PC-9 (cell line): ENCODE measurements around the gene ETV3L. TPM values are rescaled to one million over a fixed set of nuclear protein-coding genes. Genes with fewer than 3 reads are reported as not detected.

Source experiments
- BruUV-seq: library from RNA; stranded (reverse); fragments of 400-500 nt; replicated peaks from 2 replicates; lab custom pipeline; 2021; lab: Mats Ljungman, UMichigan
- CTCF ChIA-PET: fragments of 300-600 bp; sonication (Branson Sonifier 250); formaldehyde crosslinking; loops from one replicate; lab custom pipeline; 2022; ENCODE audit warnings: antibody characterized with exemption; lab: Charles Lee
- POLR2A ChIA-PET: fragments of 300-600 bp; sonication (Branson Sonifier 250); formaldehyde crosslinking; loops from one replicate; lab custom pipeline; 2022; ENCODE audit warnings: antibody characterized with exemption; ENCODE audit not compliant: unreplicated experiment; lab: Charles Lee
- DNase-seq, 2 experiments: peaks; one replicate each; pipeline versions ENCODE4 v3.0.0 to v3.0.0-alpha.2; 2015 to 2022; ENCODE audit warnings: mixed read lengths in 1 of 2
- H2AFZ ChIP-seq: fragments of 200-600 bp; sonication (generic); 2 replicates; pipeline ENCODE4 v1.8.1; 2017; ENCODE audit warnings: antibody characterized with exemption
- H3F3A ChIP-seq: fragments of 200-600 bp; sonication (generic); 2 replicates; pipeline ENCODE4 v1.8.1; 2017; ENCODE audit warnings: antibody characterized with exemption, mild to moderate bottlenecking, low read depth; ENCODE audit not compliant: insufficient read depth
- H3K27ac ChIP-seq: fragments of 200-600 bp; sonication (generic); 2 replicates; pipeline ENCODE4 v1.6.1; 2016; ENCODE audit warnings: mixed run types
- H3K27me3 ChIP-seq: fragments of 200-600 bp; sonication (generic); 2 replicates; pipeline ENCODE4 v1.6.1; 2016; ENCODE audit warnings: low read depth, mixed run types; ENCODE audit not compliant: insufficient read depth
- H3K36me3 ChIP-seq: fragments of 200-600 bp; sonication (generic); 2 replicates; pipeline ENCODE4 v1.6.1; 2016; ENCODE audit warnings: low read depth, mixed run types
- H3K4me1 ChIP-seq: fragments of 200-600 bp; sonication (generic); replicated peaks from 2 replicates; pipeline ENCODE4 v1.6.1; 2016; ENCODE audit warnings: mixed run types; ENCODE audit not compliant: insufficient read depth
- H3K4me2 ChIP-seq: fragments of 200-600 bp; sonication (generic); 2 replicates; pipeline ENCODE4 v1.6.1; 2017; ENCODE audit warnings: mixed run types
- H3K4me3 ChIP-seq: fragments of 200-600 bp; sonication (generic); 2 replicates; pipeline ENCODE4 v1.6.1; 2016; ENCODE audit warnings: mixed run types
- H3K79me2 ChIP-seq: fragments of 200-600 bp; sonication (generic); 2 replicates; pipeline ENCODE4 v1.6.1; 2017; ENCODE audit warnings: low read depth, mixed run types
- H3K9me2 ChIP-seq: fragments of 200-600 bp; sonication (generic); 2 replicates; pipeline ENCODE4 v1.8.1; 2017; ENCODE audit warnings: mild to moderate bottlenecking; ENCODE audit not compliant: insufficient read depth
- H3K9me3 ChIP-seq: fragments of 200-600 bp; sonication (generic); 2 replicates; pipeline ENCODE4 v1.8.1; 2016; ENCODE audit warnings: low read depth; ENCODE audit not compliant: insufficient read depth
- H4K20me1 ChIP-seq: fragments of 200-600 bp; sonication (generic); 2 replicates; pipeline ENCODE4 v1.8.1; 2017; ENCODE audit not compliant: insufficient read depth
- CTCF ChIP-seq: fragments of 200-600 bp; sonication (generic); conservative IDR thresholded peaks from 2 replicates; pipeline ENCODE4 v1.6.1; 2017; ENCODE audit warnings: mixed run types, antibody characterized with exemption, mild to moderate bottlenecking, moderate library complexity
- EZH2 ChIP-seq: fragments of 200-600 bp; sonication (generic); IDR thresholded peaks from 2 replicates; pipeline ENCODE4 v1.8.0; 2017; ENCODE audit warnings: antibody characterized with exemption, low read depth
- intact Hi-C: fragments of 100-400 bp; cut with micrococcal nuclease; formaldehyde crosslinking; loops from one replicate; pipeline ENCODE4 v1.10.0; 2022; ENCODE audit not compliant: unreplicated experiment
- total RNA-seq: library from RNA; stranded (reverse); gene quantifications from 2 replicates; pipeline ENCODE4 v1.2.3, GENCODE V29; 2021

Gene ETV3L
- total RNA-seq, 1 experiment from 2014 or later, result not detected

- no peaks in the 10 kb centered on the region for H3K27me3 ChIP-seq
- no peaks in the 10 kb centered on the region for H3K9me2 ChIP-seq
- no peak overlapping the region for H2AFZ ChIP-seq
- intact Hi-C loops, result loop anchor here (10.0 kb wide), 1 partner anchor 78 kb away; no protein-coding TSS in a partner anchor
- peak overlapping the region; percentile 95 for H3K4me2 ChIP-seq
- peaks cover 9% of the 10 kb centered on the region; the same call in 1 of the 2 replicates for H3F3A ChIP-seq
- H3K4me1 ChIP-seq, result peaks cover 37% of the 10 kb centered on the region
- H4K20me1 ChIP-seq, result no peaks in the 10 kb centered on the region; the same call in 1 of the 2 replicates
- no peak overlapping the region for H3K27ac ChIP-seq
- BruUV-seq, result no TSS peak
- no peak for DNase-seq
- ChIA-PET POLR2A (no interaction called here), CTCF (no interaction called here)
- H3K79me2 ChIP-seq, result peaks cover 70% of the 10 kb centered on the region
- H3K4me3 ChIP-seq, result peak overlapping the region; percentile 70; the same call in 1 of the 2 replicates
- no peaks in the 10 kb centered on the region for H3K9me3 ChIP-seq
- no peak for TF ChIP-seq EZH2
- no peak for TF ChIP-seq CTCF
- peaks cover 6% of the 10 kb centered on the region; the same call in 1 of the 2 replicates for H3K36me3 ChIP-seq
These were observed 56.8 kb downstream of the ETV3L start for GRCh38 chr1:157042846-157043245.

Other genes starting within 250 kb of the ETV3L start
- gene INSRR, start 240.7 kb downstream of the ETV3L start, total RNA-seq, result not detected in 2 replicates
- gene NTRK1, start 238.9 kb downstream of the ETV3L start, total RNA-seq, result not detected in 2 replicates
- gene PEAR1, start 206.1 kb downstream of the ETV3L start, total RNA-seq, result 9.8 and 12.2 TPM in 2 replicates
- not detected in 2 replicates for gene LRRC71, start 179.2 kb downstream of the ETV3L start, total RNA-seq
- 25.2 and 31.5 TPM in 2 replicates for gene ARHGEF11, start 54.1 kb downstream of the ETV3L start, total RNA-seq
- gene ETV3, start 38.6 kb upstream of the ETV3L start, total RNA-seq, result 22.1 and 26.2 TPM in 2 replicates